GM19238 (cell line): ENCODE data around the gene AWAT1.
A peak's percentile ranks its signal among the peaks of the same experiment; 100 is the strongest.
"Not testable (repeated sequence)": the region's sequence is repeated elsewhere in the genome, so short reads cannot be mapped to it uniquely, and the experiment has no call there.

Experiments
- DNase-seq: peaks from one replicate; pipeline ENCODE4 v3.0.0; 2011; ENCODE audit warnings: low spot score; ENCODE audit not compliant: insufficient read length

The AWAT1 gene

GRCh38 chrX:70234355-70234754, at the start of gene AWAT1:
TSS of gene AWAT1 (plus strand) at chrX:70234655. CDS start at chrX:70234696, 41 bp downstream.
- no peak for DNase-seq

GRCh38 chrX:70190225-70190624, 44.2 kb upstream of the AWAT1 start:
- DNase-seq: no peak

- peak; percentile 19 for DNase-seq
These were observed 37.3 kb upstream of the AWAT1 start for GRCh38 chrX:70196961-70197720.

GRCh38 chrX:70201732-70202131, 32.7 kb upstream of the AWAT1 start:
- no peak for DNase-seq

GRCh38 chrX:70208479-70208878, 26.0 kb upstream of the AWAT1 start:
- no peak for DNase-seq

GRCh38 chrX:70209570-70209969, 24.9 kb upstream of the AWAT1 start:
- DNase-seq: not testable (repeated sequence)

- no peak for DNase-seq
These were observed 14.3 kb upstream of the AWAT1 start for GRCh38 chrX:70219938-70220764.

- no peak for DNase-seq
These were observed 8.4 kb upstream of the AWAT1 start for GRCh38 chrX:70226048-70226447.

GRCh38 chrX:70226687-70227086, 7.8 kb upstream of the AWAT1 start:
- no peak for DNase-seq

GRCh38 chrX:70231666-70232065, 2.8 kb upstream of the AWAT1 start:
- DNase-seq: no peak

- DNase-seq: no peak
These were observed 6.3 kb downstream of the AWAT1 start for GRCh38 chrX:70240751-70241150.

- no peak for DNase-seq
These were observed 7.0 kb downstream of the AWAT1 start for GRCh38 chrX:70241501-70241900.

GRCh38 chrX:70243601-70244000, 9.1 kb downstream of the AWAT1 start:
- not testable (repeated sequence) for DNase-seq

GRCh38 chrX:70244881-70245280, 10.4 kb downstream of the AWAT1 start:
- no peak for DNase-seq

GRCh38 chrX:70247252-70247651, 12.8 kb downstream of the AWAT1 start:
- no peak for DNase-seq

GRCh38 chrX:70252491-70252890, 18.0 kb downstream of the AWAT1 start:
- no peak for DNase-seq

GRCh38 chrX:70253377-70254062, 19.1 kb downstream of the AWAT1 start:
- DNase-seq: no peak

- DNase-seq: no peak
These were observed 19.6 kb downstream of the AWAT1 start for GRCh38 chrX:70254063-70254400.

- no peak for DNase-seq
These were observed 20.5 kb downstream of the AWAT1 start for GRCh38 chrX:70254909-70255308.

- no peak for DNase-seq
These were observed 21.0 kb downstream of the AWAT1 start for GRCh38 chrX:70255452-70255851.

GRCh38 chrX:70257423-70258288, 23.2 kb downstream of the AWAT1 start:
- no peak for DNase-seq
